HCT116 (cell line): ENCODE data around the gene KCNC3. TPM values are rescaled to one million over a fixed set of nuclear protein-coding genes. Genes with fewer than 3 reads are reported as not detected.

Source experiments
- ATAC-seq: fragments of 200-7000 bp; cut with Tn5 transposase; 2 replicates; pipeline ENCODE4 v1.9.1; 2020; ENCODE audit warnings: mild to moderate bottlenecking, moderate library complexity
- BruUV-seq: library from RNA; stranded (reverse); fragments of 400-500 nt; replicated peaks from 2 replicates; lab custom pipeline; 2021; lab: Mats Ljungman, UMichigan
- CTCF ChIA-PET: fragments of 300-600 bp; sonication (Branson Sonifier 250); formaldehyde crosslinking; loops from one replicate; lab custom pipeline; 2021; ENCODE audit warnings: antibody characterized with exemption; lab: Charles Lee
- POLR2A ChIA-PET: fragments of 300-600, 350-600 bp; sonication (Branson Sonifier 250); formaldehyde crosslinking; loops from one replicate; lab custom pipeline; 2021; ENCODE audit warnings: antibody characterized with exemption; lab: Charles Lee
- RAD21 ChIA-PET, 2 experiments: fragments of 300-600 bp; sonication (Branson Sonifier 250); formaldehyde crosslinking; loops; one replicate each; lab custom pipeline; 2023; ENCODE audit warnings: low total read pairs in 2 of 2; ENCODE audit not compliant: uncharacterized antibody in 2 of 2, unreplicated experiment in 2 of 2, low non-redundant PET in 1 of 2; lab: Charles Lee
- DNase-seq: peaks from one replicate; pipeline ENCODE4 v3.0.0-alpha.2; 2010; ENCODE audit warnings: low read depth, low spot score
- H2AFZ ChIP-seq: fragments of 200-600 bp; shearing (Covaris generic), sonication (generic); 2 replicates; pipeline ENCODE4 v1.6.1; 2017; ENCODE audit warnings: low read depth, mixed run types, mixed read lengths, antibody characterized with exemption, low read length; ENCODE audit not compliant: poor library complexity, severe bottlenecking
- H3K27ac ChIP-seq: 2 replicates; pipeline ENCODE4 v1.5.1; 2012; ENCODE audit warnings: low read depth, low read length
- H3K27me3 ChIP-seq: fragments of 200-600 bp; sonication (generic); 2 replicates; pipeline ENCODE4 v1.6.1; 2016; ENCODE audit warnings: mixed run types, low read length, mixed read lengths; ENCODE audit not compliant: insufficient read depth
- H3K36me3 ChIP-seq, 2 experiments: fragments of 200-500 bp in 1 of 2; fragments of 200-600 bp in 1 of 2; sonication (Bioruptor generic) in 1 of 2; sonication (generic) in 1 of 2; 2 replicates each; pipeline versions ENCODE4 v1.5.1 to v1.6.1; 2014 to 2016; ENCODE audit warnings: low read length in 2 of 2, inconsistent platforms in 1 of 2, mixed read lengths in 1 of 2, mixed run types in 1 of 2; ENCODE audit not compliant: insufficient read depth in 2 of 2, control insufficient read depth in 1 of 2
- H3K4me1 ChIP-seq, 2 experiments: fragments of 200-600 bp in 1 of 2; sonication (generic) in 1 of 2; 2 replicates each; pipeline versions ENCODE4 v1.5.1 to v1.6.1; 2012 to 2017; ENCODE audit warnings: low read length in 2 of 2, inconsistent platforms in 1 of 2, mild to moderate bottlenecking in 1 of 2, mixed read lengths in 1 of 2, mixed run types in 1 of 2, moderate library complexity in 1 of 2; ENCODE audit not compliant: insufficient read depth in 2 of 2, control insufficient read depth in 1 of 2
- H3K4me2 ChIP-seq: fragments of 200-600 bp; sonication (generic); 2 replicates; pipeline ENCODE4 v1.6.1; 2017; ENCODE audit warnings: mixed run types, low read length, mixed read lengths
- H3K4me3 ChIP-seq, 2 experiments: fragments of 200-600 bp in 1 of 2; sonication (generic) in 1 of 2; replicated peaks in 1 of 2; 2 replicates each; pipeline ENCODE4 v1.5.1; 2011 to 2016; ENCODE audit warnings: low read length in 2 of 2, control low read depth in 1 of 2, low read depth in 1 of 2, mild to moderate bottlenecking in 1 of 2, mixed read lengths in 1 of 2, mixed run types in 1 of 2
- H3K79me2 ChIP-seq: fragments of 200-600 bp; sonication (generic); 2 replicates; pipeline ENCODE4 v1.6.1; 2017; ENCODE audit warnings: mild to moderate bottlenecking, mixed run types, low read length, moderate library complexity, mixed read lengths; ENCODE audit not compliant: insufficient read depth
- H3K9ac ChIP-seq: fragments of 200-600 bp; sonication (generic); 2 replicates; pipeline ENCODE4 v1.6.1; 2016; ENCODE audit warnings: low read length, mixed read lengths
- H3K9me2 ChIP-seq: fragments of 200-600 bp; sonication (generic), shearing (Covaris generic); 2 replicates; pipeline ENCODE4 v1.6.1; 2017; ENCODE audit warnings: mixed run types, mild to moderate bottlenecking, moderate library complexity; ENCODE audit not compliant: insufficient read depth
- H3K9me3 ChIP-seq, 2 experiments: fragments of 200-500 bp in 1 of 2; fragments of 200-600 bp in 1 of 2; sonication (Bioruptor generic) in 1 of 2; sonication (generic) in 1 of 2; 2 replicates each; pipeline ENCODE4 v1.6.1; 2014 to 2017; ENCODE audit warnings: low read length in 2 of 2, mixed read lengths in 2 of 2, inconsistent platforms in 1 of 2, low read depth in 1 of 2, mild to moderate bottlenecking in 1 of 2, mixed run types in 1 of 2, moderate library complexity in 1 of 2; ENCODE audit not compliant: control insufficient read depth in 1 of 2, insufficient read depth in 1 of 2
- H4K20me1 ChIP-seq: fragments of 200-600 bp; sonication (generic), shearing (Covaris generic); 2 replicates; pipeline ENCODE4 v1.6.1; 2017; ENCODE audit warnings: mixed run types, mild to moderate bottlenecking, moderate library complexity; ENCODE audit not compliant: insufficient read depth
- EGR1 ChIP-seq: IDR thresholded peaks from 2 replicates; pipeline ENCODE4 v1.6.1; 2012; ENCODE audit warnings: low read depth
- ELF1 ChIP-seq: IDR thresholded peaks from 2 replicates; pipeline ENCODE4 v1.6.1; 2012; ENCODE audit warnings: low read depth, borderline replicate concordance
- EZH2 ChIP-seq: fragments of 200-600 bp; sonication (generic); IDR thresholded peaks from 2 replicates; pipeline ENCODE4 v1.6.1; 2017; ENCODE audit warnings: antibody characterized with exemption, mixed run types
- EZH2phosphoT487 ChIP-seq: fragments of 200-600 bp; IDR thresholded peaks from 2 replicates; pipeline ENCODE4 v1.6.1; 2018; ENCODE audit warnings: antibody characterized with exemption, borderline replicate concordance
- FOSL1 ChIP-seq: IDR thresholded peaks from 2 replicates; pipeline ENCODE4 v1.6.1; 2012; ENCODE audit warnings: low read depth
- JUND ChIP-seq: IDR thresholded peaks from 2 replicates; pipeline ENCODE4 v1.6.1; 2012
- MAX ChIP-seq: IDR thresholded peaks from 2 replicates; pipeline ENCODE4 v1.6.1; 2012
- POLR2A ChIP-seq: IDR thresholded peaks from 2 replicates; pipeline ENCODE4 v1.7.0; 2011; ENCODE audit warnings: borderline replicate concordance; ENCODE audit not compliant: insufficient read depth, insufficient read length; ENCODE audit errors: extremely low read depth
- POLR2AphosphoS5 ChIP-seq: IDR thresholded peaks from 2 replicates; pipeline ENCODE4 v1.6.1; 2011; ENCODE audit warnings: mild to moderate bottlenecking, low read depth, low read length, moderate library complexity
- RAD21 ChIP-seq: IDR thresholded peaks from 2 replicates; pipeline ENCODE4 v1.6.1; 2012; ENCODE audit warnings: low read depth, mild to moderate bottlenecking
- SIN3A ChIP-seq: IDR thresholded peaks from 2 replicates; pipeline ENCODE4 v1.6.1; 2012; ENCODE audit warnings: low read depth
- SP1 ChIP-seq: IDR thresholded peaks from 2 replicates; pipeline ENCODE4 v1.6.1; 2012; ENCODE audit warnings: low read depth
- YY1 ChIP-seq: IDR thresholded peaks from 2 replicates; pipeline ENCODE4 v1.6.1; 2011; ENCODE audit warnings: low read length, low read depth, moderate library complexity, mild to moderate bottlenecking; ENCODE audit not compliant: insufficient replicate concordance; ENCODE audit errors: extremely low read depth
- ZNF274 ChIP-seq: fragments of 200-500 bp; sonication (Bioruptor generic); IDR thresholded peaks from 2 replicates; pipeline ENCODE4 v1.6.1; 2014; ENCODE audit warnings: mild to moderate bottlenecking, low read depth, low read length, inconsistent platforms
- intact Hi-C: fragments of 100-400 bp; cut with micrococcal nuclease; formaldehyde crosslinking; loops from 2 replicates; pipeline ENCODE4 v1.10.0; 2022
- total RNA-seq: library from RNA; stranded (reverse); gene quantifications from one replicate; pipeline ENCODE4 v1.2.1, GENCODE V29; 2021; ENCODE audit not compliant: unreplicated experiment
- TF ChIP-seq, protein P1 (sequence below), 3 experiments: fragments of 200-600 bp in 1 of 3; sonication (generic) in 1 of 3; IDR thresholded peaks in 2 of 3; conservative IDR thresholded peaks in 1 of 3; 2 replicates each; pipeline ENCODE4 v1.5.1; 2012 to 2017; ENCODE audit warnings: low read depth in 2 of 3, low read length in 2 of 3, antibody characterized with exemption in 1 of 3, borderline replicate concordance in 1 of 3, control low read depth in 1 of 3, mild to moderate bottlenecking in 1 of 3, mixed read lengths in 1 of 3, mixed run types in 1 of 3, moderate library complexity in 1 of 3; ENCODE audit not compliant: insufficient read depth in 1 of 3

KCNC3 gene
- total RNA-seq, 1 experiment from 2014 or later = 6.9 TPM

DNA sequence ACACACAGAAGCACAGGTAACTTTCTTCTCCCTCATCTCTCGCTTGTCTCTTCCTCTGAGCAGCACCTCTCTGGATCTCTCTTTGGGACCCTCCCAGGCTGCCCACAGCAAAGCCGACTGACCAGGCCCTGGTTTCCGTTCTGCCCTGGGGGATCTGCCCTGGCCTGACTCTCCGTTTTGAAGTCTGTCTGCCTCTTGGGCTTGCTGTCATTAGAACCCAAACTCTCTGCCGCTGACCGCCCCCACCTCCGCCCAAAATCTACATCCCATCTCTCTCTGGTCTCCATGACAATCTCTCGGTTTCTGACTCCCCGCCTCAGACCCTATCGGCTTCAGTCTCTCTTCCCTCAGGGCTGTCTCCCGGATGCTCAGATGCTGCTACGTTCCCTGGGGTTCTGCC, 6.9 kb downstream of the KCNC3 start:
- intact Hi-C loops = no loop called here
- H3K4me2 ChIP-seq = no peak overlapping the region
- POLR2A ChIA-PET = no interaction called here
- no peaks in the 10 kb centered on the region for H4K20me1 ChIP-seq
- H3K79me2 ChIP-seq = no peaks in the 10 kb centered on the region; the same call in 1 of the 2 replicates
- BruUV-seq = no TSS peak
- RAD21 ChIA-PET = no interaction called here
- no peak overlapping the region for H3K9ac ChIP-seq
- no peaks in the 10 kb centered on the region for H3K27me3 ChIP-seq
- CTCF ChIA-PET = no interaction called here
- no peak overlapping the region for H2AFZ ChIP-seq
- H3K9me3 ChIP-seq = no peaks in the 10 kb centered on the region
- H3K4me1 ChIP-seq = peaks cover 3 to 19% of the 10 kb centered on the region in 2 experiments; a peak in 3 of 4 replicates
- ATAC-seq (no peak), DNase-seq (no peak)
- peaks cover 2 to 6% of the 10 kb centered on the region in 2 experiments; a peak in 2 of 4 replicates for H3K36me3 ChIP-seq
- TF ChIP-seq YY1 (no peak), ELF1 (no peak), EZH2 (no peak), SIN3A (no peak), RAD21 (no peak), ZNF274 (no peak), POLR2AphosphoS5 (no peak), POLR2A (no peak), MAX (no peak)
- TF ChIP-seq, all 23 proteins: peak for 0
- H3K27ac ChIP-seq = no peak overlapping the region
- H3K9me2 ChIP-seq = no peaks in the 10 kb centered on the region
- H3K4me3 ChIP-seq = no peak overlapping the region

DNA sequence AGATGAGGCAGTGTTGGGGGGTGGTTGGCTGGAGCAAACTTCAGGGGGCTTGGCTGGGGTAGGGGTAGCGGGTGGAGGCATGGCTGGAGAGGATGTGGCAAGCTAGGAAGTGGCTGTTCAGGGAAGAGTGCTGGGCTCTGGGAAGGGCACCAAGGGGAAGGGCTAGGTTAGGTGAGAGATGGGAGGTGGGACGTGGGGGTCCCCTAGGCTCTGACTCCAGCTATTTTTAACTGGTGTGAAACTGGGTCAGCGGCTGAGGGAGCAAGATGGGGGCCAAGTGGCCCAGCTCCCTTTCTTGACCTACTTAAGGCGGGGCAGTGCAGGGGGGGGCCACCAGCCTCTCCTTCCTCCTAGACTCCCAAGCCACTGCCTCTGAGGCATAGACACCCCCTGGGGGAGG, 7.3 kb downstream of the KCNC3 start:
- peaks cover 3 to 17% of the 10 kb centered on the region in 2 experiments; a peak in 3 of 4 replicates for H3K4me1 ChIP-seq
- no peak for DNase-seq
- no peak overlapping the region for H3K4me2 ChIP-seq
- H3K4me3 ChIP-seq = no peak overlapping the region
- H3K36me3 ChIP-seq = peaks cover 2 to 6% of the 10 kb centered on the region in 2 experiments; a peak in 2 of 4 replicates
- H3K79me2 ChIP-seq = no peaks in the 10 kb centered on the region; the same call in 1 of the 2 replicates
- no peak overlapping the region for H3K27ac ChIP-seq
- no peaks in the 10 kb centered on the region for H3K27me3 ChIP-seq
- intact Hi-C loops = no loop called here
- H3K9me2 ChIP-seq = no peaks in the 10 kb centered on the region
- H2AFZ ChIP-seq = no peak overlapping the region
- H3K9me3 ChIP-seq = no peaks in the 10 kb centered on the region
- BruUV-seq = no TSS peak
- TF ChIP-seq JUND (no peak), ELF1 (no peak), POLR2AphosphoS5 (no peak), MAX (no peak), SP1 (no peak), ZNF274 (no peak), EZH2 (no peak), EGR1 (no peak), FOSL1 (no peak), SIN3A (no peak), EZH2phosphoT487 (no peak)
- TF ChIP-seq, protein P1, sequence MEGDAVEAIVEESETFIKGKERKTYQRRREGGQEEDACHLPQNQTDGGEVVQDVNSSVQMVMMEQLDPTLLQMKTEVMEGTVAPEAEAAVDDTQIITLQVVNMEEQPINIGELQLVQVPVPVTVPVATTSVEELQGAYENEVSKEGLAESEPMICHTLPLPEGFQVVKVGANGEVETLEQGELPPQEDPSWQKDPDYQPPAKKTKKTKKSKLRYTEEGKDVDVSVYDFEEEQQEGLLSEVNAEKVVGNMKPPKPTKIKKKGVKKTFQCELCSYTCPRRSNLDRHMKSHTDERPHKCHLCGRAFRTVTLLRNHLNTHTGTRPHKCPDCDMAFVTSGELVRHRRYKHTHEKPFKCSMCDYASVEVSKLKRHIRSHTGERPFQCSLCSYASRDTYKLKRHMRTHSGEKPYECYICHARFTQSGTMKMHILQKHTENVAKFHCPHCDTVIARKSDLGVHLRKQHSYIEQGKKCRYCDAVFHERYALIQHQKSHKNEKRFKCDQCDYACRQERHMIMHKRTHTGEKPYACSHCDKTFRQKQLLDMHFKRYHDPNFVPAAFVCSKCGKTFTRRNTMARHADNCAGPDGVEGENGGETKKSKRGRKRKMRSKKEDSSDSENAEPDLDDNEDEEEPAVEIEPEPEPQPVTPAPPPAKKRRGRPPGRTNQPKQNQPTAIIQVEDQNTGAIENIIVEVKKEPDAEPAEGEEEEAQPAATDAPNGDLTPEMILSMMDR (IDR thresholded peaks at IDR 0.05 in 2 of 3, conservative IDR thresholded peaks at IDR 0.05 in 1 of 3; ENCODE audit: borderline replicate concordance in 1 of 3, insufficient read depth in 1 of 3, low read depth in 2 of 3, low read length in 2 of 3) = no peak
- no peak overlapping the region for H3K9ac ChIP-seq
- CTCF ChIA-PET = no interaction called here
- POLR2A ChIA-PET = no interaction called here
- no peak for ATAC-seq
- no peaks in the 10 kb centered on the region for H4K20me1 ChIP-seq
- RAD21 ChIA-PET = no interaction called here
